GM06990 (cell line): Measurements from ENCODE around the gene SAMD8.
"Not testable (repeated sequence)": the region's sequence is repeated elsewhere in the genome, so short reads cannot be mapped to it uniquely, and the experiment has no call there.

Source experiments
- DNase-seq: peaks from one replicate; pipeline ENCODE4 v3.0.0-alpha.2; 2011; ENCODE audit not compliant: insufficient read length; ENCODE audit errors: extremely low read depth
- H3K27me3 ChIP-seq: replicated peaks from 2 replicates; pipeline ENCODE4 v1.6.0; 2011; ENCODE audit warnings: low read length; ENCODE audit not compliant: control insufficient read depth, insufficient read depth
- H3K36me3 ChIP-seq: 2 replicates; pipeline ENCODE4 v1.5.1; 2011; ENCODE audit warnings: low read length; ENCODE audit not compliant: control insufficient read depth, insufficient read depth
- H3K4me3 ChIP-seq: replicated peaks from 2 replicates; pipeline ENCODE4 v1.5.1; 2011; ENCODE audit warnings: low read depth, mild to moderate bottlenecking, control low read depth, low read length
- TF ChIP-seq, protein P1 (sequence below): IDR thresholded peaks from 2 replicates; pipeline ENCODE4 v1.5.1; 2011; ENCODE audit warnings: low read length, control low read depth, mild to moderate bottlenecking, inconsistent platforms; ENCODE audit not compliant: insufficient read depth, poor library complexity, severe bottlenecking

SAMD8 gene

DNA sequence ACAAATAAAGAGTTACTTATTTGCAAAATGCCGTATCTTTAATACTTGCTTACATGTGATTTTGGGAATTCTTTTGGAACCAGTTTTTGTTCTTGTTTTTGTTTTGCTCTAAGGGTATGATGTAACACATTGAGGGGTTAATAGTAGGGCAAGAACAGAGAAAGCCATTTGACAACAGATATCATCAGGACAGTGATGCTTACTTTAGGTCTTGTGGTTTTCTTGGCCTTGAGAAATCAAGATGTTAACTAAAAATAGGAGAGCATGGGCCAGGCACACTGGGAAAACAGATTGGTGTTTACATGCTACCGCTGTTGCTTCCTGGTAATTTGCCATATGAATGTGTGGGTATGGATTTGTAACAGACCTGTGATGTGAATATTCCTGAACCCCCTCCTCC, 3.7 kb downstream of the SAMD8 start:
- no peaks in the 10 kb centered on the region; the same call in 1 of the 2 replicates for H3K36me3 ChIP-seq
- TF ChIP-seq, protein P1, sequence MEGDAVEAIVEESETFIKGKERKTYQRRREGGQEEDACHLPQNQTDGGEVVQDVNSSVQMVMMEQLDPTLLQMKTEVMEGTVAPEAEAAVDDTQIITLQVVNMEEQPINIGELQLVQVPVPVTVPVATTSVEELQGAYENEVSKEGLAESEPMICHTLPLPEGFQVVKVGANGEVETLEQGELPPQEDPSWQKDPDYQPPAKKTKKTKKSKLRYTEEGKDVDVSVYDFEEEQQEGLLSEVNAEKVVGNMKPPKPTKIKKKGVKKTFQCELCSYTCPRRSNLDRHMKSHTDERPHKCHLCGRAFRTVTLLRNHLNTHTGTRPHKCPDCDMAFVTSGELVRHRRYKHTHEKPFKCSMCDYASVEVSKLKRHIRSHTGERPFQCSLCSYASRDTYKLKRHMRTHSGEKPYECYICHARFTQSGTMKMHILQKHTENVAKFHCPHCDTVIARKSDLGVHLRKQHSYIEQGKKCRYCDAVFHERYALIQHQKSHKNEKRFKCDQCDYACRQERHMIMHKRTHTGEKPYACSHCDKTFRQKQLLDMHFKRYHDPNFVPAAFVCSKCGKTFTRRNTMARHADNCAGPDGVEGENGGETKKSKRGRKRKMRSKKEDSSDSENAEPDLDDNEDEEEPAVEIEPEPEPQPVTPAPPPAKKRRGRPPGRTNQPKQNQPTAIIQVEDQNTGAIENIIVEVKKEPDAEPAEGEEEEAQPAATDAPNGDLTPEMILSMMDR, result no peak
- H3K27me3 ChIP-seq, result no peaks in the 10 kb centered on the region
- DNase-seq, result no peak
- no peak overlapping the region for H3K4me3 ChIP-seq

DNA sequence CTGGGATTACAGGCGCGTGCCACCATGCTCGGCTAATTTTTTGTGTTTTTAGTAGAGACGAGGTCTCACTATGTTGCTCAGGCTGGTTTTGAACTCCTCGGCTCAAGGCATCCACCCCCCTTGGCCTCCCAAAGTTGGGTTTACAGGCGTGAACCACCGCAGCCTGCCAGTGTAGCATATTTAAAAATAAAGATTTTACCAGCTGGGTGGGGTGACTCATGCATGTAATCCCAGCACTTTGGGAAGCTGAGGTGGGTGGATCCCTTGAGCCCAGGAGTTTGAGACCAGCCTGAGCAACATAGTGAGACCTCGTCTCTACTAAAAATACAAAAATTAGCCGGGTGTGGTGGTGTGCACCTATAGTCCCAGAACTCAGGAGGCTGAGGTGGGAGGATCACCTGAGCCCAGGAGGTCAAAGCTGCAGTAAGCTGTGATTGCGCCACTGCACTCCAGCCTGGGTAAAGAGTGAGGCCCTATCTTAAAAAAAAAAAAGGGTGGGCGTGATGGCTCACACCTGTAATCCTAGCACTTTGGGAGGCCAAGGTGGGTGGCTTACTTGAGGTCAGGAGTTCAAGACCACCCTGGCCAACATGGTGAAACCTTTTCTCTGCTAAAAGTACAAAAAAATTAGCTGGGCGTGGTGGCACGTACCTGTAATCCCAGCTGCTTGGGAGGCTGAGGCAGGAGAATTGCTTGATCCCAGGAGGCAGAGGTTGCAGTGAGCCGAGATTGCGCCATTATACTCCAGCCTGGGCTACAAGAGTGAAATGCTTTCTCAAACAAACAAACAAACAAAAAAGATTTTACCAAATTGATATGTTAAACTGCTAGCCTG, 5.7 kb downstream of the SAMD8 start:
- H3K36me3 ChIP-seq, DNase-seq, H3K27me3 ChIP-seq, H3K4me3 ChIP-seq: not testable (repeated sequence)

DNA sequence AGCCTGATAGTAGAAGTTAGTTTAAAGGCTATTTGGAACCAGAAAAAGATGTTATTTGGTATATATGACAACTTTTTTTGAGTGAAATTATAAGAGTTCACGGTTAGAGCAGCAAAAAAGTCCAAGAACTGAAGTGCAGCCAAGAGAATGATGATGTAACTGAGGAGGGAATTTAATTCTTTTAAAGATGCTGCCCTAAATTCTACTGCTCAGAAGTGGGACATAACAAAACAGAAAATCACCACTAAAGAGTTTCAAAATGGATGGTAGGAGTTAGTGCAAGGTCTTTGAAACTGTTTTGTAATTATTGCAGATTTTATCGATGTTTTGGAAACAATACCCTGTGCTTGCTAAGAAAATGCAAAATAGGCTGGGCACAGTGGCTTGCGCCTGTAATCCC, 6.5 kb downstream of the SAMD8 start:
- Histone ChIP-seq H3K36me3 (no peaks in the 10 kb centered on the region; the same call in 1 of the 2 replicates), H3K27me3 (no peaks in the 10 kb centered on the region), H3K4me3 (no peak overlapping the region)
- TF ChIP-seq, protein P1, result no peak
- DNase-seq, result no peak

DNA sequence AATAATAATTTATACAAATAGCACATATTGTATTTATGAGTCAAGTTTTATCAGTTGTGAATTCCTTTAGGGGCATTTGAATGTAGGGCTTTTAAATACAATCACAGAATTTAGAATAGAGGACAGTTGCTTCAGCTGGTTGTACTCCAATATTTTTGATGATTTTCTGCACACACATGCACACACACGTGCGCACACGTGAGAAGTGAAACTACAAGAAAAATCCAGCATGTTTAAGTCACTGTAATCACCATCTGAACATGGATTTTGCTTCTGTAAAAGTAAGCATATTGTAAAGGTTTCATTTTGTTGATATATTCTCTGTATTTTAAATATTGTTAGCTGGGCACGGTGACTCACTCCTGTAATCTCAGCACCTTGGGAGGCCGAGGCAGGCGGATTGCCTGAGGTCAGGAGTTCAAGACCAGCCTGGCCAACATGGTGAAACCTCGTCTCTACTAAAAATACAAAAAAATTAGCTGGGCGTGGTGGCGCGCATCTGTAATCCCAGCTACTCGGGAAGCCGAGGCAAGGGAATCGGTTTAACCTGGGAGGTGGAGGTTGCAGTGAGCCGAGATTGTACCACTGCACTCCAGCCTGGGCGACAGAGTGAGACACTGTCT, 8.1 kb downstream of the SAMD8 start:
- not testable (repeated sequence) for H3K4me3 ChIP-seq, DNase-seq, H3K36me3 ChIP-seq, H3K27me3 ChIP-seq

DNA sequence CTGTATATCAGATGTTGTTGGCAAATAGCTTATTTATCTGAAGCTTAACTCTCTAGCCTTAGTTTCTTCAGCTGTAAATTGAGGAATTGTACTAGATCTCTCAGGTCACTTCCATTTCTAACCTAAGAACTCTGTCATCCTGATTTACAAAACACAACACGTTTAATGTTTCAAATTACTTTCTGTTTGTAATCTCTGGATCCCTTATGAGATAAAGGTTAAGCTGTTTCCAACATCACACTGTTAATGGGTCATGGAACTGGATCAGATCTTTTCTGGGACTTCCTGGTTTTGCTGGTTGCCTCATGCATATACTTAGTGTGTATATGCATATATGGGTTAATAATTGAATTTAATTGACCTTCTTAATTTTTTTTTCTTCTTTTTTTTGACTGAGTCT, 9.9 kb downstream of the SAMD8 start:
- H3K4me3 ChIP-seq, result no peak overlapping the region
- no peak for DNase-seq
- H3K36me3 ChIP-seq, result no peaks in the 10 kb centered on the region; the same call in none of the 2 replicates
- H3K27me3 ChIP-seq, result no peaks in the 10 kb centered on the region
- TF ChIP-seq, protein P1, result no peak

DNA sequence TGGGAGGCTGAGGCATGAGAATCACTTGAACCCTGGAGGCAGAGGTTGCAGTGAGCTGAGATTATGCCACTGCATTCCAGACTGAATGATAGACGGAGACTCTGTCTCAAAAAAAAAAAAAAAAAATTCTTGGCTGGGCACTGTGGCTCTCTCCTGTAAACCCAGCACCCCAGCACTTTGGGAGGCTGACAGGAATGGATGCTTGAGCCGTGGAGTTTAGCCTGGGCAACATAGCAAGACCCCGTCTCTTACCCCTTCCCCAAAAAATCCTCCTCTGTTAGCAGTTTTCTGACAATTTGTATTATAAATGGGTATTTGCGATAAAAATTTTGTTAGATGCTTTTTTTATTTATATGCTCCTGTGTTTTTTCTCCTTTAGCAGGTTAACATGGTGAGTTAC, 11.0 kb downstream of the SAMD8 start:
- DNase-seq, result no peak
- Histone ChIP-seq H3K36me3 (peaks cover 2% of the 10 kb centered on the region), H3K27me3 (no peaks in the 10 kb centered on the region), H3K4me3 (no peak overlapping the region)
- TF ChIP-seq, protein P1, result no peak
